ENCODE measurements around the gene LDHAL6B. TPM values are rescaled to one million over a fixed set of nuclear protein-coding genes. Genes with fewer than 3 reads are reported as not detected.

LDHAL6B gene
- total and polyA plus RNA-seq, 2 of the 8 experiments (the other 6 are each of a cell fraction or from before 2014, with no cell fraction given) = not detected

GRCh38 chr15:59242649-59243048 is 36.0 kb downstream of the LDHAL6B start:
- 0 out of 8 replicates have a peak, but pooled peaks cover 0 to 2% (median 0%) of the 10 kb centered on the region in 4 experiments for H3K36me3 ChIP-seq (ENCODE audit: control insufficient read depth in 2 of 4, insufficient read depth in 4 of 4, low read length in 3 of 4)
- no peak overlapping the region for H4K91ac ChIP-seq (replicated peaks; ENCODE audit: insufficient read length, low read length)
- no peak overlapping the region for H3K14ac ChIP-seq (ENCODE audit: insufficient read length)
- no peak overlapping the region for H2BK12ac ChIP-seq (ENCODE audit: low read depth, low read length)
- no peak overlapping the region for H2BK20ac ChIP-seq (ENCODE audit: low read length)
- H3K27me3 ChIP-seq (replicated peaks in 1 of 4; ENCODE audit: control insufficient read depth in 3 of 4, extremely low read depth in 1 of 4, insufficient read depth in 3 of 4, low read length in 3 of 4) = no peaks in the 10 kb centered on the region
- H4K20me1 ChIP-seq (replicated peaks in 1 of 2; ENCODE audit: control insufficient read depth in 1 of 2, insufficient read depth in 2 of 2, low read length in 2 of 2) = no peaks in the 10 kb centered on the region
- no peak overlapping the region for H3K56ac ChIP-seq (replicated peaks; ENCODE audit: insufficient read length, low read depth, low read length)
- no peak overlapping the region for H3K9ac ChIP-seq (replicated peaks in 1 of 4; ENCODE audit: extremely low read depth in 1 of 4, low read depth in 3 of 4, low read length in 3 of 4)
- H4K8ac ChIP-seq (ENCODE audit: extremely low read depth, insufficient read depth, low read length) = no peak overlapping the region
- H3K27ac ChIP-seq (ENCODE audit: low read depth, low read length) = no peak overlapping the region
- H3K23me2 ChIP-seq (ENCODE audit: low read depth, low read length) = no peaks in the 10 kb centered on the region
- FAIRE-seq = no peak
- H3K79me1 ChIP-seq (ENCODE audit: low read depth, low read length) = no peaks in the 10 kb centered on the region; the same call in 1 of the 2 replicates
- H3K23ac ChIP-seq (ENCODE audit: insufficient read length) = no peak overlapping the region
- H3K4ac ChIP-seq (replicated peaks; ENCODE audit: insufficient read length, low read depth, low read length) = no peak overlapping the region
- H2BK120ac ChIP-seq (replicated peaks; ENCODE audit: low read depth, low read length) = no peak overlapping the region
- CTCF ChIA-PET (ENCODE audit: partially characterized antibody) = interaction anchor here (1.1 to 1.9 kb wide), 2 partner anchors 68 to 250 kb away, joined by 5 read pairs; no protein-coding TSS in a partner anchor
- H3K4me2 ChIP-seq (ENCODE audit: insufficient read depth in 1 of 2, low read depth in 2 of 2, low read length in 2 of 2) = no peak overlapping the region
- H2BK5ac ChIP-seq (ENCODE audit: low read depth, low read length) = no peak overlapping the region
- H3K4me1 ChIP-seq (replicated peaks in 1 of 4; ENCODE audit: control insufficient read depth in 3 of 4, insufficient read depth in 4 of 4, low read length in 3 of 4) = peaks cover 0 to 7% (median 1%) of the 10 kb centered on the region in 4 experiments; a peak in 2 of 7 replicates
- no peak overlapping the region for H2AK5ac ChIP-seq (ENCODE audit: low read depth, low read length)
- H3K18ac ChIP-seq (ENCODE audit: extremely low read depth, low read length) = no peak overlapping the region
- H4K5ac ChIP-seq (ENCODE audit: insufficient read length, low read depth, low read length) = no peak overlapping the region
- no peak overlapping the region for H3K4me3 ChIP-seq (ENCODE audit: extremely low read depth in 1 of 4, insufficient read depth in 2 of 4, low read depth in 3 of 4, low read length in 4 of 4)
- 91% methylated on average over 2 of the region's 2 CpGs; no CpG with 5 or more reads in 1 of the 2 experiments for WGBS, 2 experiments (ENCODE audit: extremely low coverage in 1 of 2, insufficient coverage in 1 of 2, insufficient read length in 1 of 2, insufficient replicate concordance in 2 of 2, low coverage in 1 of 2, low lambda C conversion rate in 2 of 2, missing lambda C conversion rate in 1 of 2)
- H3K9me3 ChIP-seq (ENCODE audit: insufficient read depth in 2 of 2, low read depth in 1 of 2, low read length in 1 of 2) = no peaks in the 10 kb centered on the region
- H3K79me2 ChIP-seq (ENCODE audit: control insufficient read depth in 1 of 2, insufficient read depth in 2 of 2, low read length in 2 of 2) = no peaks in the 10 kb centered on the region
- no peak overlapping the region for H2BK15ac ChIP-seq (ENCODE audit: low read length)
- POLR2A ChIA-PET (ENCODE audit: partially characterized antibody) = no interaction called here
- no peak overlapping the region for H2AFZ ChIP-seq (ENCODE audit: low read length)
- no peak for DNase-seq (ENCODE audit: low read depth in 1 of 2, low spot score in 2 of 2)
- TF ChIP-seq CEBPB (IDR thresholded peaks at IDR 0.05; ENCODE audit: low read depth, low read length) (no peak), GTF2F1 (IDR thresholded peaks at IDR 0.05; ENCODE audit: borderline replicate concordance, low read depth, low read length) (no peak), RBBP5 (IDR thresholded peaks at IDR 0.05; ENCODE audit: borderline replicate concordance, low read depth, low read length) (no peak), CHD1 (IDR thresholded peaks at IDR 0.05; ENCODE audit: low read depth, low read length) (no peak), ATF2 (IDR thresholded peaks at IDR 0.05; ENCODE audit: low read length) (no peak), ZNF274 (IDR thresholded peaks at IDR 0.05; ENCODE audit: borderline replicate concordance, extremely low read depth, low read length) (no peak), KDM5A (IDR thresholded peaks at IDR 0.05; ENCODE audit: low read length) (no peak), CBX8 (IDR thresholded peaks at IDR 0.05; ENCODE audit: borderline replicate concordance, low read depth, low read length) (no peak), POU5F1 (IDR thresholded peaks at IDR 0.05; ENCODE audit: low read depth, low read length) (no peak), SAP30 (IDR thresholded peaks at IDR 0.05; ENCODE audit: insufficient read depth, insufficient replicate concordance, low read length) (no peak), JUN (IDR thresholded peaks at IDR 0.05; ENCODE audit: low read depth, low read length) (no peak), RAD21 (IDR thresholded peaks at IDR 0.05 in 1 of 2, conservative IDR thresholded peaks at IDR 0.05 in 1 of 2; ENCODE audit: low read depth in 2 of 2, low read length in 2 of 2) (no peak)

All from H1 (cell line).